Stimulated activated CD4-positive, alpha-beta T cell treated with anti-CD3 and anti-CD28 coated beads, Interleukin-4, amount 100 ng/mL, for 24 hours (primary cell): ENCODE measurements around the gene GALNTL6.

Experiments used
- DNase-seq: peaks from one replicate; pipeline ENCODE4 v3.0.0-alpha.2; 2020

GALNTL6 gene

DNA sequence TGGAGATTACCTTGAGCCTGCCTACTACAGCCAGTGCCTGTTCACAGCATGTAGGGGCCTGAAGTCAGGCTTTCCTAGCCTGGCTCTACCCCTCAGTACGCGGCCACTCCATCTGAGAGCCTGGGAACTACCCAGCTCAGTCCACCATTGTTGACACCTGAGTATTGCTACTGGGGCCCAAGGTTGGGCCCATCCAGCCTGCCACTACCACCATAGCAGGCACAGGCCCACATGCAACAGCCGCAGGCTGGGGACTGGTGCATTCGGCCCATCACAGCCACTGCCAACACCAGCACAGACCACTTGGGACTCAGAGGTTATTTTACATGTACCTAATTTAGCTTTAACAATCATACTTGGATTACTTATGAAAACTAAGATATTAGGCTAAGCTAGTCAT is 314.0 kb downstream of the GALNTL6 start:
- no peak for DNase-seq

DNA sequence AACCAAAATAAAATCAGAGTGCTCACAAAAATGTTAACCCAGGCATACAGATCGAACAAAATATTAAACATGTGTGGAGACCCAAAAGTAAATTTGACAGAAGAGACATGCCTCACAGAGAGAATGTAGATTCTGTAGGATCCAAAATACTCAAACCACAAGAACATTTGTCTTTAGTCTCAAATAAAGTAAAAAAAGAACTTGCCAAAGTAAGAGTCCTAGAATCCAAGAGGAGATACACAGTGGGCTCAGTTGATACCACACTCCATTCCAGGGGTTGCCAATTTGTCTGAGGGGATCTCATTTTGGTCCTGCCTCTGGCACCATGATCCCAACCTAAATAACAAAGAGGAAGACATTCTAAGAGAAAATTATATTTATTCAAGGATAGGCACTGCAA is 316.4 kb downstream of the GALNTL6 start:
- no peak for DNase-seq

DNA sequence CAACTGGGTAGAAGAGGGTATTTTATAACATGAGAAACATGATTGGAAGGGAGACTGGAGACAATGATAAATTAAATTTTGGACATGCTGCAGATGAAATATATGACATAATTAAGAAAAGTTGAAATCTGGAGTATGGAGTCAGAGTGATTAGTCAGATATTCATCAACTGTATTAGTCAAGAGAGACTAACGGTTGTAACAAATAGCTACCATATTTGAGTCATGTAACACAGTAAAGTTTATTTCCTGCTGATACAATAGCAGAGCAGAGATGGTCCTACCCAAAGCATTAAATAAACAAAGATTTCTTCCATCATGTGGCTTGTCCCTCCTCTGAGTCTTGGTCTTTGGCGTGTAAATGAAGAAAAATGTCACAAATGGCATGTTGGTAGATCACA is 321.3 kb downstream of the GALNTL6 start:
- DNase-seq, result no peak

DNA sequence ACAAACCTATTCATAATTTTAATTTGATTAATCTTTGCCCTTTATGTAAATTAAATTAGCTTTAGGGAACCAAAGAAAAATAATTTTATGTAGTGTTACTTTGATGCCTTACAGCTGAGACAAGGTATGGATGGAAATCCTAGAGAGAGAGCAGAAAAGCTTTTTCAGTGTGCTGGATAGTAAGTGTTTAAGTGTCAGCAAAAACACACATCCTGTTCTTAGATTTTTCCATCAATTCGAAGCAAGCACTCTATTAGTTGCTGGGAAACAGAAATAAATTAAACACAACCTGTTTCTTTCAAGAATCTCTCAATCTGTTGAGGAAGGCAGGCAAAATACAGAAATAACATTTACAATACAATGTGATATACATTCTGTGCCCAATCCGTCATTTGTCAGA is 327.8 kb downstream of the GALNTL6 start:
- DNase-seq, result no peak

DNA sequence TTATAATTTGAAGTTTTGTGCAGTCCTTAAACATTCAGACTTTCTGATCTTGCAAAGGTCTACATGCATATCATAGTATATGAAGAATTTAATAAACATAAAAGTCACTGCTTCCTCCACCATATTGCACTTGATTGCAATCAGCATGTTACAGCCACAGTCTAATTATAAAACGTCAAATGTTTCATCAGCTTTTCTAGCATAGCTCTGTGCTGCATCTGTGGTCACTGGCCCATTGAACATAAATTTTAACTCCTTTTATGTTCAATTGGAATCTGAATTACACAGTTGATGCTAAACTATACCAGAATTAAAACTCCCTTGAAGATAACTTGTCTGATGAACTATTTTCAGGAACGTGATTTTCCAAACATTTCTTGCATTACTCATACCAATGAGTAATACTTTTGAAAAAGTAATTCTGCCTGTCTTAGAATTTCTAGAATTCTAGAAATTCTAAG is 329.1 kb downstream of the GALNTL6 start:
- DNase-seq, result no peak

DNA sequence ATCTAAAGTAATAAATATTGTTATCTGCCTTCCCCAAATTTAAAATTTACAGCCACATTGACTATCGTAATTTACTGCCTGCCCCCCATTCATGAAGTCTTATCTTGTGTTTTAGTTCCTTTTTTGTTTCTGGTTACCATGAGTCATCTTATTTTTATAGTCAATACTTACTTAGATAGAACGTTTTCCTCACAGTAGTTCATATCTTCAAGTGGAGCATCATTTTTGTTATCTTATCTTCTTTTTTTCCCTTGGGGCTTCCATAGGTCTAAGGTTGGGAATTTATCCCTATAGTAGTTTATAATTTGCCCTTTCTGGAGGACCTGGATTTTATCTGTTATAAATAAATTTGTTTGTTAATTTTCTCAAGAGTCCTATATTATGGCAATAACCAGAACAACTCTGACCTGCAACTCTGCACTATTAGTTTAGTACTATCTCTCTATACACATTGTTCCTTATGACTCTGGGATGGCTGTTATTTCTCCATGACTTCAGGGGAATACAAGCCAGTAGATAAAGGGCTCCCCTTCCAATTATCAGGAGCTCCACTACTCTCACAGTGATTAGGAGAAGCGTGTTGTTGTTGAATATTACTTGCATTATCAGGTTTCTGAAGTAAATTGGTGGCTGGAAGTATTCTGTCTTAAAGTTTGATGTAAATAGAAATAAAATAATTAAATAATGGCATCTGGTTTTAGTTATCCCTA is 330.6 kb downstream of the GALNTL6 start:
- no peak for DNase-seq

DNA sequence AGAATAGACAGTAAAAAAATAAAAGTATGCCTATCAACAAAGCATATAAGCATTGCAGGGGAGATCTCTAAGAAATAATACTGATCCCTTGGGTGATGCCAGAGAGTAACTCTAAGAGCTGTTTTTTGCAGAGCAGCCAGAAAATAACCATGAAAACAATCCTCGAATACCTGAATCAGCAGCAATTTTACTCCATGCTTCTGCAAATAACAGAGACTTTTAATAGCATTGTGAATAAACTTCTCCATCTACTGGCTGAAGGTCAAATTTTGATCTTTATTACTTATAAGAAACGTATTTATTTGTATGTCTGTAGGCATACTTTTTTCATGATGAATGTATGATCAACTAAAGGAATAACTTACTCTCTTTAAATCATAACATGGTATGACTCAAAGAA is 334.5 kb downstream of the GALNTL6 start:
- no peak for DNase-seq

DNA sequence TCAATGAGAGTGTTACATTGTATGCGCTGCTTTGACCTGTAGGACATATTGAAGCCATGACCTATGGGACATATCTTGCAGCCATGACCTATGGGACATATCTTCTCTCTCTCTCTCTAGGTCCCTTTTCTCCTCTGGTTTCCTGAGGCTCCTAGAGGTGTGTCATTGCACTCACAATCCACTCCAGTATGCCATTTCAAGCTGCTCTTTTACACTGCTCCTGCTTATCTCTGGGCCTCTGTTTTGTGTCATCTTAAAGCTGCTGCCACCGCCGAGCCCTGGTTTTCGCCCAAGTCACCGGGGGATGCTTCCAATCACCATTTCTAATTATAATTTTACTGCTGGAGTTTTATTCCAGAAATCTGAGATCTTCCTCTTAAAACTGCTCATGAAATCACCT is 336.1 kb downstream of the GALNTL6 start:
- DNase-seq, result no peak

DNA sequence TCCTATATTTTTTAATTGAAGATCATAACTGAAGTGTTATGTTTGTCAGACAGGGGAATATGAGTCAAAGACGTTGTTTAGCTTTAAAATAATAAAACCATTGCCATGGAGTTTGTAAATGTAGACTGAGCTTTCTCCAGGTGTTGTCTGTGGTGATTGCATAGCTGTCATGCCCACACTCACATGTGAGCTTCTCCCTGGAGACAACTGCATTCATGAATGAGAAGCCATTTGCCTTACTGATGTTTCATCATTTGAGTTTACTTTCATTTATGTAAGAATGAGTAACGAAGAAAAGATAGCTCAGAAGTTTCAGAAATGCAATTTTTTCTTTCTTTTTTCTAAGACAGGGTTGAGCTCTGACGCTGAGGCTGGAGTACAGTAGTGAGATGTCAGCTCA is 339.1 kb downstream of the GALNTL6 start:
- no peak for DNase-seq

DNA sequence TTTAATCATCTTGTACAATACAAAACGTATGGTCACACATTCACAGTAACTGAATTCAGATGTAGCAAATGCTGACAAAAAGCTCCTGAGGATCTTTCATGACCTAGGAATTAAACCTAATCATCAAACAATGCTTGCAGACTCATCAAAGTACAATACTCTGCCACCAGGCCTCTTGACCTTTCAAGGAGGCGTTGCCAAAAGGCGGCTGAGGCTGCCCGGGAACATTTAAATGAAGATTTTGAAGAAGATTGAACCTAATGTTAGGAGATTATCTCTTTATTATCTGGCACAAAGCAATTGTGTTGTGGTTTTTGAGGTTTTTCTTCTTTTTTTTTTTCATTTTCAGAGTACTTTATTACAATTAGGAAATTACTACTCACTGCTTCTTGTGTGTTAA is 340.5 kb downstream of the GALNTL6 start:
- no peak for DNase-seq

DNA sequence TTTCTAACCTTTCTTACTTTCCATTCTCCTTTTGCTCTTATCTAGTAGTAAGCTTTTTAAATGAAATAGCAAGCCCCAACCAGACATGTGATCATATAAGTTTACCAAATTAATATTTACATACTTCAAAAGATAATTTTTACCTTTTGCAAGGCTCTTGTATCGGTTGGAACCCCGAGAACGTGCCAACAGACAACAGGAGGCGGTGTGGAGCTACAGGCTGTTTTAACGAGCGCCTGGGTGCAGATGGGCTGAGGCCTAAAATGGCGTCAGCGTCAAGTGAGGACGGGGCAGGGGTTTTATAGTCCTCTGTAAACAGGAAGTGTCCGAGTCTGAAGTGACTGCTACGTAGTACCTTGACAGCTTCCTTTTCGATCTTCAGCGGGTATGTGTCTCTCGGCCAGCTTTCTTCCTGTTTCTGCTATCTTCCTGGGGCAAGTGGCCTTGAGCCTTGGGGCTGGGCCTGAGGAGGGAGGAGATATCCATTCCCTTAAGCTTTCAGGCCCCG is 342.7 kb downstream of the GALNTL6 start:
- DNase-seq, result no peak

DNA sequence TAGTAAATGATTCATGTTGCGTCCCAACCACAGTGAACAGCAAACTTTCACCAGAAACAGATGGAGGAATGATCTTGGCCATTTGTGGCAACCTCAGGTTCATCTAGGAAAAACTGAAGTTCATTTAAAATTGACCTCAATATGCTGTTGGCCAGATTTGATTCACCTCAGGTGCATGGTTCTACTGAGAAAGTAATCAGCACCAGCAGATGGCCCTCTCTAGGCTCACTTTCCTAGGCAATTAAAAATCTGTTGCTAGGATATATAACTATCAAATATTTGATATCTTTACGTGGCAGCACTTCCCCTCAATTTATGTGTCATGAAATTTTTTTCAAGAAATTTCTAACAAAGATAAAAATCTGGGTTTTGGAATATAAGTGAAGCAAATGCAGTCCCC is 344.7 kb downstream of the GALNTL6 start:
- no peak for DNase-seq

DNA sequence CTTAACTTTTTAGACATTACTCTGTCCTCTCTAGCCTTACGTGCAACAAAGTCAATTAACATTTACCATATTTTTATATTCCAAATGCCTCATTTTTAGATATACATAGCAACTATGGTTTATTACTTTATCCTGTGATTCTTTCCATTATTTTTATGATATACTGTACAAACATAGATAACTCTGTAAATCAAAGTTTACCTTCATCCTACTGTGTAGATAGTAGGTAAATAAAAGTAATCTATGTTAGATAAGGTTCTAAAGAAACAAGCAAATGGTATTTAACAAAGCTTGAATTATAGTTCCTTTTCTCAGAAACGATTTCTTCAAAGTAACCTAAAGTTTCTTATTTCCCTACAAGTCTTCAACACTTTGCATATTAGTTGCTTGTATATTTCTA is 350.0 kb downstream of the GALNTL6 start:
- no peak for DNase-seq

DNA sequence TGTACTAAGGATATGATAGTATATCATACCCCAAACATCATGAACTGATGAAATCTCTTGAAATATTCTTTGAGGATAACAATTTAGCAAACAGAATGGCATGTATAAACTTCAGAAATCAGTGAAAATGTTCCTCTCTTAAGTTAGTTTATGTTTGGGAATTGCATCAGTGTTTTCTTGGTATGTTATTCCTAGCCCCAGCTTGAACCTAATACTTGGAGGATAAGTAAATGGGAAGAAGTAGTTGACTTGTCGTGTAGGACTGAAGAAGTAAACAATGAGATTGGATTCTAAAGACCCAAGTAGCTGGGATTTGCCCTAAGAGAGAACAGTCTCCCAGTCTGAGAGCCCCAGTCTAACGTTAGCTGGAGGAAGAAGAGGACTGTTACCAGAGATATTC is 355.7 kb downstream of the GALNTL6 start:
- DNase-seq, result no peak

DNA sequence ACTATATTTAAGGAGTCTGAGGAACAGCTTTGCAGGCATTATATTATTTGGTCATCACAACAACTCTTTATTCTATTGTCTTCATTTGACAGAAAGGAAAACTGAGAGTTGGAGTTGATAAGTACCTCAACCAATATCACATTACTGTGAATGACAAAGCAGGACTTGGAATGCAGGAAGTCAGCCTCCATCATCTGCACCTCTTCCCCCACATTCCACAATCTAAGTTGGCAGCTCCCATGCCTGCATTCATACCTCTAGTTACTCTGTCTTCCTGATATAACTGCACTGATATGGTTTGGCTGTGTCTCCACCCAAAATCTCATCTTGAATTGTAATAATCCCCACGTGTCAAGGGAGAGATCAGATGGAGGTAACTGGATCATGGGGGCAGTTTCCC is 356.7 kb downstream of the GALNTL6 start:
- DNase-seq, result no peak

DNA sequence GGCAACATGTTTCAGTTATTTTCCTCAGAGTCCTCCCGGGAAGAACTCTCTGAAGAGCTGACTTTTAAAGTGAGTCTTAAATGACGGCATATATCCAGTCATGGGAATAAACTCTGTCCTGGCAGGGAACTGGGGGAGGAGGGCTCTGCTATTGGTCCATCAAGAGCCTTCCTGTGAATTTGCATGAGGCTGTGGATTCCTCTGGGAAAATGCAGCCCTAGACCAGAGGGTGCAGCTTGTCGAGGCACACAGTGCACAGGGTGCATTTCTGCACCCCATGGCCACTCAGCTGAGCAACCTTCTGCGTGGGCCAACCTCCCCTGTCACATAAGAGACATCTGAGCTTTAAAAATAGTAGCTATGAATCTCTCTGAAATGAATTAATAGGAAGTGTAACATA is 360.0 kb downstream of the GALNTL6 start:
- no peak for DNase-seq

DNA sequence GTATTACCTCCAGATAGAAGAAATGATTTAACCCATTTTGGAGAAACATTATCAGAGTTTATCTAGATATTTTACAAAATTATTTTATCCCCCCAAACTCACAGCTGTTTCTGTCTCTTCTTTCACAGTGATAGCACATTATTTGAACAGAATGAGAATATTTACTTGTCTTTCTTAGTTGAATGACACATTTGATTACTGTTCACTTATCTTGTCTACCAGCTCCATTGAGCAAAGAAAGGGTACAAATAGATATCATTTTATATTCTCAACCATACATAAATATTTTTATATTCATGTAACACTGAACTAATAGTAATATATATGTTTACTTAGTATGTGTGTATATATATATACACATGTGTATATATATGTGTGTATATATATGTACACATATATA is 364.2 kb downstream of the GALNTL6 start:
- DNase-seq, result no peak

DNA sequence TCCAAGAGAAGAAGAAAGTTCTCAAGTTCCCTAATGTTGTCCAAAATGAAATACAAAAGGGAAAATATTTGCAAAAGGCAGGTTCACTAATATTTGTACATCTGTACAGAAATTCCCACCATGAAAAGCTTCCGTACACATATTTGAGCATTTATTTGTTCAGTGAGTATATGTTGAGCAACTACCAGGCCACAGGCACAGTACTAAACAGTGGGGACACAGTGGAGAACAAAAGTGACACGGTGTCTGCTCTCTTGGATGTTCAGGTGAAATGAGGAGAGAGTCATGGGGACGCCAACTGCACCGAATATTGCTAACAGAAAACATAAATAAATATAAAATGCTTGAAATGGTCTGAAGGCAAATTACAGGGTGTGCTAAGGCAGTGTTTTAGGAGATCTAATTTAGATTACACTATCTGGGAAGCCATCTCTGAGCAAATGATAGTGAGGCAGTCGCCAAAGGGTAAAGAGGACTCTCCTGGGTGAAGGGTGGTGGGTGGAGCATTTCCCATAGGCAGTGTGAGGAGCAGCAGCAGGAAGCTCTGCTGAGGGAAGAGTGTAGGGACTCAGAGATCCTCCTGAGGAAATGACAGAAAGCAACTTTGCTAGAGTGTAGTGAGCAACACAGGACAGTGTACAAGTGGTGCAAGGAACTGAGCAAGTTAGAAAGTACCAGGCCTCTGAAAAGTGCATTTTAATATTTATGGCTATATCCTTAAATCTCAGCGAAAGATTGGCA is 375.2 kb downstream of the GALNTL6 start:
- no peak for DNase-seq

DNA sequence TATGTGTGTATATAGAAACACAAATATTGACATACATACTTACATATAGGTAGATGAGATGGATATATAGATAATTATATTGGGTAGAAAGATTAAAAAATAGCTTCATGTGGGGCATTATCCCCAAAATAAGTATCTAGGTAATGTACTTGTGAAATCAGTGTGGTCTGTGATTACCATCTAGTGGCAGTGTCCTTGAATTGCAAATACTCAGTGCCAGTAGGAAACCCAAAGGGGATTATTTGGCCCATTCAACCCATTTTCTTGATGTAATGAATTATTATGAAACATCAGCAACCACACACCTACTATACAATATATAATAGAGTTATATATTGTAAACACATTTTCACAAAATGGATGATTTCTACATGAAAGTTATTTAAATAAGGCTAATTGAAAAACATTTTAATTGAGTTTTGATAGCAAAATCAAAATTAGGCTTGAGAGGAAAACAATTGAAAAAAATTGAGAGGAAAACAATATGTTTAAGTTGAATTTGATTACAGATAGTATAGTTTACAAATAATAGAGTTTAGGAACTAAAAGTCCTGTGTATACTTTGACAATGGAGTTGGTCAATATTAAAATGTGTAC is 389.4 kb downstream of the GALNTL6 start:
- no peak for DNase-seq

DNA sequence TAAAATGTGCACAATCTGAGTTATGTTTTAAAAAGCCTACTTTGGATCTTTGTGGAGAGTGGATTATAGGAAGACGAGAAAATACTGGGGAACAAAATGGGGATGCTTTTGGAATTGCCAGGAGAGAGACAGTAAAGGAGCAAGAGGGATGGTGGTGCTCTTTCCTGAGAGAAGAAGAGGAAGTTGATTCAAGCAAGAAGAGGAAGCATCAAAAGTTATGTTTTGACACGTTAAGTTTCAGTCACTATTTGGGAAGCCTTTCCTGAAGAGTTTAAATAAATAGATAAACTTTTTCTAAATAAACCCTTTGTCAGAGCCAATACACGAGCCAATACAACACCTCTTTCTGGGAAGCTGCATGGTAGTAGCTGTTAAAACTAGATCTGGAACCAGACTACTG is 394.1 kb downstream of the GALNTL6 start:
- no peak for DNase-seq

DNA sequence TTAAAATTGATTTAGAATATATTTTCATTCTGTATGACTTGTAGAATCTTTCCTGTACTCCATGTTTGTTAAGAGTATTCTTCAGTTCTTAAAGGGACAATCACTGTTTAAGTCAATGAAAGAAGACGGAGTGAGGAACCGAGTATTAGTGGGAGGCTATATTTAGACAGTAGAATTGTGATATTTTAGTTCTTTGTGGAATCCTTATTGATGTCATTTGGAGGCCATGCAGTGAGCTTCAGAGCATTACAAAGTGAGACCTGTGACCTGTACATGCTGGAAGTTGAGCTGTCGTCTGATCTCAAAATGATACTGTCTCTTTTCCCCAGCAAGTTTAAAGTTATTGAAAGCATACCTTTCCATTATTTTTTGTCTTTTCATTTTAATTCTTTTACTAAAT is 394.7 kb downstream of the GALNTL6 start:
- DNase-seq, result no peak

DNA sequence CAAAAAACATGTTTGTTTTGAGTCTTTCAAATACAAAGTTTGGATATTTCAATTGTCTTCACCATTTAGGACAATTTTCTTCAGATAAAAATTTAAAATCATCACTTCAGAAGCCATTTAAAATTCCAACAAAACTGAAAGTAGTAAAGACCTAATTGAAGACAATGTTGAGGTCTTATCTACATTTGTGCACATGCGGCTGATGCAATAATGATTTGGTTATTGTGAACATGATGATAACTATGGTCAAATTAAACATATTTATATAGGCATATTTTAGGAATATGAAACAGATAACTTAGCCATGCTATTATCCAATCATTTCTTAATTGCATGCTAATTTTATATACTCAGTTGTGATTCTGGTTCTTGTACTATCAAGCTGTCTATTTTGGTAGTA is 407.5 kb downstream of the GALNTL6 start:
- no peak for DNase-seq

DNA sequence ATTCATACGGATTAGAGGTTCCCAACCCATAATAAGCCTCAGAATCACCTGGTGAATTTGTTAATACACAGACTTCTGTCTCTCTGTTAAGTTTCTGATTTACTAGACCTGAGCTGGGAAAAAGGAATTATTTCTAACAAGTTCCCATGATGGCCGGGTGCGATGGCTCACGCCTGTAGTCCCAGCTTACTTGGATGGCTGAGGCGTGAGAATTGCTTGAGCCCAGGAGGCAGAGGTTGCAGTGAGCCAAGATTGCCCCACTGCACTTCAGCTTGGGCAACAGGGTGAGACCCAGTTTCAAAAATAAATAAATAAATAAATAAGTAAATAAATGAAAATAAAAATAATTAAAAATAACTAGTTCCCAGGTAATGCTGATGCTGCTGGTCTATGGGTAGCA is 412.3 kb downstream of the GALNTL6 start:
- DNase-seq, result no peak

DNA sequence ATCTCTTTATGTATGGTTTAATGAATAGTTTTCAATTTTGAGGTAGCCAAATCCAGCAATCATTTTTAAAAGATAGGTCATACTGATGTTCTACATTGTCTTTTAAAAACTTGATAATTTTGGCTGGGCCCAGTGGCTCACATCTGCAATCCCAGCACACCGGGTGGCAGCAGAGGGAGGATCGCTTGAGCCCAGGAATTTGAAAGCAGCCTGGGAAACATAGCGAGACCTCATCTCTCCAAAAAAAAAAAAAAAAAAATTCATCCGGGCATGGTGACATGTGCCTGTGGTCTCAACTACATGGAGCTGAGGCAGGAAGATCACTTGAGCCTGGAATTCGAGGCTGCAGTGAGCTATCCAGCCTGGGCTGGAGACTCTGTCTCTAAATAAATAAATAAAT is 419.8 kb downstream of the GALNTL6 start:
- DNase-seq, result no peak
